Motor neuron (in vitro differentiated cells): ENCODE measurements around the gene LINGO4. TPM values are rescaled to one million over a fixed set of nuclear protein-coding genes. Genes with fewer than 3 reads are reported as not detected.
A peak's percentile ranks its signal among the peaks of the same experiment; 100 is the strongest.

Source experiments
- ATAC-seq, 8 experiments: fragments of 200-7000 bp; cut with Tn5 transposase; replicated peaks in 6 of 8; 2 replicates each; pipeline ENCODE4 v1.8.0; 2021; ENCODE audit warnings: mild to moderate bottlenecking in 8 of 8, moderate library complexity in 8 of 8
- H3K27ac ChIP-seq, 2 donors: fragments of 250-450 bp; sonication (Bioruptor Pico); 2 replicates each; pipeline ENCODE4 v1.9.0; 2021; ENCODE audit warnings: antibody characterized with exemption in 2 of 2, mild to moderate bottlenecking in 2 of 2, moderate library complexity in 1 of 2
- H3K4me1 ChIP-seq, 2 donors: fragments of 250-450 bp; sonication (Bioruptor Pico); replicated peaks in 1 of 2; 2 replicates each; pipeline ENCODE4 v1.6.1; 2021; ENCODE audit warnings: antibody characterized with exemption in 2 of 2, mild to moderate bottlenecking in 2 of 2, moderate library complexity in 1 of 2
- H3K4me3 ChIP-seq, 5 donors: fragments of 250-450 bp; sonication (Bioruptor Pico); 2 replicates each; pipeline ENCODE4 v1.9.0; 2021; ENCODE audit warnings: antibody characterized with exemption in 5 of 5, mild to moderate bottlenecking in 5 of 5, moderate library complexity in 4 of 5
- WGBS, 10 experiments: fragments of 450-650 bp; shearing (Covaris generic); methylation state at CpG; one replicate each; pipeline ENCODE4 v1.0.0; 2022; 5-methylcytosine and 5-hydroxymethylcytosine counted together
- in situ Hi-C, 9 experiments: fragments of 400-800 bp; cut with MboI; loops; one replicate each; pipeline ENCODE4 v1.15.0; 2021; ENCODE audit warnings: low sequenced_read_pairs in 9 of 9, low pct_unique_long_range_greater_than_20kb in 2 of 9; ENCODE audit not compliant: unreplicated experiment in 9 of 9
- total RNA-seq, 8 experiments: library from RNA; unstranded; fragments of 300-600 nt; gene quantifications; 2 replicates each; pipeline versions ENCODE4 v1.2.3 to v1.2.4, GENCODE V29; 2022

LINGO4 gene
- total RNA-seq, 8 experiments from 2014 or later, result 0.05 to 0.57 (median 0.22) TPM; not detected in 2

GRCh38 chr1:151760597-151761385, 44.4 kb downstream of the LINGO4 start:
- in situ Hi-C loops, result no loop called here
- WGBS, 10 experiments, result 80 to 100% (median 96%) methylated on average over 3 to 7 of the region's 7 CpGs; no CpG with 5 or more reads in 2 of the 10 experiments
- no peak for ATAC-seq
- Histone ChIP-seq H3K4me1 (peaks cover 9 to 11% of the 10 kb centered on the region in 2 donors), H3K4me3 (no peak overlapping the region), H3K27ac (no peak overlapping the region)

- H3K27ac ChIP-seq, result no peak overlapping the region
- H3K4me1 ChIP-seq, result peaks cover 8 to 9% of the 10 kb centered on the region in 2 donors
- no peak for ATAC-seq
- in situ Hi-C loops, result no loop called here
- no peak overlapping the region for H3K4me3 ChIP-seq
These were observed 46.0 kb downstream of the LINGO4 start for GRCh38 chr1:151759241-151759640.

- Histone ChIP-seq H3K27ac (no peak overlapping the region), H3K4me3 (no peak overlapping the region), H3K4me1 (no peaks in the 10 kb centered on the region)
- in situ Hi-C loops, result no loop called here
- peak in 2 of 8 experiments; percentile 42 to 57 for ATAC-seq
- 0 to 86% (median 67%) methylated on average over 1 of the region's 1 CpG; no CpG with 5 or more reads in 4 of the 10 experiments for WGBS, 10 experiments
These were observed 48.9 kb downstream of the LINGO4 start for GRCh38 chr1:151756291-151756690.

Other genes starting within 250 kb of the LINGO4 start
- 10 to 100 TPM; 13.9 to 38.7 (median 31.0) TPM for gene SNX27, start 193.4 kb downstream of the LINGO4 start, total RNA-seq
- gene CELF3, start 88.6 kb downstream of the LINGO4 start, total RNA-seq, result 100 to 1,000 TPM in 1 of 8 experiments, 10 to 100 TPM in 4, under 1 TPM in 3; 0.09 to 108 (median 44.7) TPM
- 10 to 100 TPM in 2 of 8 experiments, 1 to 10 TPM in 4, not detected in 2; 1.1 to 20.8 (median 9.0) TPM for gene RIIAD1, start 83.9 kb downstream of the LINGO4 start, total RNA-seq
- 100 to 1,000 TPM in 1 of 8 experiments, 10 to 100 TPM in 7; 63.2 to 122 (median 72.8) TPM for gene MRPL9, start 41.9 kb downstream of the LINGO4 start, total RNA-seq
- 10 to 100 TPM in 5 of 8 experiments, 1 to 10 TPM in 3; 1.1 to 38.3 (median 17.5) TPM for gene TDRKH, start 14.9 kb downstream of the LINGO4 start, total RNA-seq
- 1 to 10 TPM in 1 of 8 experiments, under 1 TPM in 6, not detected in 1; 0.05 to 1.0 (median 0.23) TPM for gene RORC, start 26.4 kb upstream of the LINGO4 start, total RNA-seq
- under 1 TPM in 4 of 8 experiments, not detected in 4; 0.21 to 0.61 (median 0.23) TPM for gene C2CD4D, start 34.4 kb upstream of the LINGO4 start, total RNA-seq
- gene THEM5, start 48.3 kb upstream of the LINGO4 start, total RNA-seq, result 1 to 10 TPM in 1 of 8 experiments, not detected in 7; 1.8 TPM
- 10 to 100 TPM; 15.6 to 25.8 (median 21.8) TPM for gene THEM4, start 104.1 kb upstream of the LINGO4 start, total RNA-seq
- gene S100A10, start 188.4 kb upstream of the LINGO4 start, total RNA-seq, result 100 to 1,000 TPM in 3 of 8 experiments, 10 to 100 TPM in 1, 1 to 10 TPM in 2, under 1 TPM in 2; 0.46 to 399 (median 22.8) TPM
- gene S100A11, start 231.6 kb upstream of the LINGO4 start, total RNA-seq, result 100 to 1,000 TPM in 2 of 8 experiments, 10 to 100 TPM in 2, 1 to 10 TPM in 1, not detected in 3; 2.2 to 494 (median 45.8) TPM